Measurements from ENCODE around the gene PREB.
"Not testable (repeated sequence)": the region's sequence is repeated elsewhere in the genome, so short reads cannot be mapped to it uniquely, and the experiment has no call there.

DNA sequence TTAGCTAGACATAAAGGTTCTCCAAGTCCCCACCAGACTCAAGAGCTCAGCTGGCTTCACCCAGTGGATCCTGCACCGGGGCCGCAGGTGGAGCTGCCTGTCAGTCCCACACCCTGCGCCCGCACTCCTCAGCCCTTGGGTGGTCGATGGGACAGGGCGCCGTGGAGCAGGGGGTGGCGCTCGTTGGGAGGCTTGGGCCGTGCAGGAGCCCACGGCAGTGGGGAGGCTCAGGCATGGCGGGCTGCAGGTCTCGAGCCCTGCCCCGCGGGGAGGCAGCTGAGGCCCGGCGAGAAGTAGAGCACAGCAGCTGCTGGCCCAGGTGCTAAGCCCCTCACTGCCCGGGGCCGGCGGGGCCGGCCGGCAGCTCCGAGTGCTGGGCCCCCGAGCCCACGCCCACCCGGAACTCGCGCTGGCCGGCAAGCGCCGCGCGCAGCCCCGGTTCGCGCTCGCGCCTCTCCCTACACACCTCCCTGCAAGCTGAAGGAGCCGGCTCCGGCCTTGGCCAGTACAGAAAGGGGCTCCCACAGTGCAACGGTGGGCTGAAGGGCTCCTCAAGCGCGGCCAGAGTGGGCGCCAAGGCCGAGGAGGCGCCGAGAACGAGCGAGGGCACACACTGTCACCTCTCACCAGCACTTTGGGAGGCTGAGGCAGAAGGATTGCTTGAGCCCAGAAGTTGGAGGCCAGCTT lies 22.9 kb downstream of the PREB start:
- TF ChIP-seq, protein P1, sequence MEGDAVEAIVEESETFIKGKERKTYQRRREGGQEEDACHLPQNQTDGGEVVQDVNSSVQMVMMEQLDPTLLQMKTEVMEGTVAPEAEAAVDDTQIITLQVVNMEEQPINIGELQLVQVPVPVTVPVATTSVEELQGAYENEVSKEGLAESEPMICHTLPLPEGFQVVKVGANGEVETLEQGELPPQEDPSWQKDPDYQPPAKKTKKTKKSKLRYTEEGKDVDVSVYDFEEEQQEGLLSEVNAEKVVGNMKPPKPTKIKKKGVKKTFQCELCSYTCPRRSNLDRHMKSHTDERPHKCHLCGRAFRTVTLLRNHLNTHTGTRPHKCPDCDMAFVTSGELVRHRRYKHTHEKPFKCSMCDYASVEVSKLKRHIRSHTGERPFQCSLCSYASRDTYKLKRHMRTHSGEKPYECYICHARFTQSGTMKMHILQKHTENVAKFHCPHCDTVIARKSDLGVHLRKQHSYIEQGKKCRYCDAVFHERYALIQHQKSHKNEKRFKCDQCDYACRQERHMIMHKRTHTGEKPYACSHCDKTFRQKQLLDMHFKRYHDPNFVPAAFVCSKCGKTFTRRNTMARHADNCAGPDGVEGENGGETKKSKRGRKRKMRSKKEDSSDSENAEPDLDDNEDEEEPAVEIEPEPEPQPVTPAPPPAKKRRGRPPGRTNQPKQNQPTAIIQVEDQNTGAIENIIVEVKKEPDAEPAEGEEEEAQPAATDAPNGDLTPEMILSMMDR (IDR thresholded peaks at IDR 0.05; ENCODE audit: insufficient read depth, low read length, poor library complexity, severe bottlenecking) = not testable (repeated sequence)
- TF ChIP-seq EZH2phosphoT487 (conservative IDR thresholded peaks at IDR 0.05; ENCODE audit: low read length) = not testable (repeated sequence)
